ENCODE data around the gene ABHD12. TPM values are rescaled to one million over a fixed set of nuclear protein-coding genes. Genes with fewer than 3 reads are reported as not detected.

ABHD12 gene
- total RNA-seq, 1 donor from 2014 or later = 51.3 TPM

GRCh38 chr20:25361287-25361683, 29.4 kb downstream of the ABHD12 start:
- Mint-ChIP-seq H3K4me3 (ENCODE audit: low read depth) (no peak overlapping the region), H3K27me3 (no peaks in the 10 kb centered on the region), H3K4me1 (ENCODE audit: low read depth) (peaks cover 4% of the 10 kb centered on the region), H3K9me3 (ENCODE audit: low read depth) (peaks cover 2% of the 10 kb centered on the region), H3K36me3 (ENCODE audit: insufficient read depth) (peaks cover 4% of the 10 kb centered on the region), H3K27ac (peak overlapping the region; percentile 79)
- TF ChIP-seq, protein P1, sequence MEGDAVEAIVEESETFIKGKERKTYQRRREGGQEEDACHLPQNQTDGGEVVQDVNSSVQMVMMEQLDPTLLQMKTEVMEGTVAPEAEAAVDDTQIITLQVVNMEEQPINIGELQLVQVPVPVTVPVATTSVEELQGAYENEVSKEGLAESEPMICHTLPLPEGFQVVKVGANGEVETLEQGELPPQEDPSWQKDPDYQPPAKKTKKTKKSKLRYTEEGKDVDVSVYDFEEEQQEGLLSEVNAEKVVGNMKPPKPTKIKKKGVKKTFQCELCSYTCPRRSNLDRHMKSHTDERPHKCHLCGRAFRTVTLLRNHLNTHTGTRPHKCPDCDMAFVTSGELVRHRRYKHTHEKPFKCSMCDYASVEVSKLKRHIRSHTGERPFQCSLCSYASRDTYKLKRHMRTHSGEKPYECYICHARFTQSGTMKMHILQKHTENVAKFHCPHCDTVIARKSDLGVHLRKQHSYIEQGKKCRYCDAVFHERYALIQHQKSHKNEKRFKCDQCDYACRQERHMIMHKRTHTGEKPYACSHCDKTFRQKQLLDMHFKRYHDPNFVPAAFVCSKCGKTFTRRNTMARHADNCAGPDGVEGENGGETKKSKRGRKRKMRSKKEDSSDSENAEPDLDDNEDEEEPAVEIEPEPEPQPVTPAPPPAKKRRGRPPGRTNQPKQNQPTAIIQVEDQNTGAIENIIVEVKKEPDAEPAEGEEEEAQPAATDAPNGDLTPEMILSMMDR (IDR thresholded peaks at IDR 0.05; ENCODE audit: unreplicated experiment) = no peak
- no peak for DNase-seq (ENCODE audit: low spot score, unreplicated experiment)

DNA sequence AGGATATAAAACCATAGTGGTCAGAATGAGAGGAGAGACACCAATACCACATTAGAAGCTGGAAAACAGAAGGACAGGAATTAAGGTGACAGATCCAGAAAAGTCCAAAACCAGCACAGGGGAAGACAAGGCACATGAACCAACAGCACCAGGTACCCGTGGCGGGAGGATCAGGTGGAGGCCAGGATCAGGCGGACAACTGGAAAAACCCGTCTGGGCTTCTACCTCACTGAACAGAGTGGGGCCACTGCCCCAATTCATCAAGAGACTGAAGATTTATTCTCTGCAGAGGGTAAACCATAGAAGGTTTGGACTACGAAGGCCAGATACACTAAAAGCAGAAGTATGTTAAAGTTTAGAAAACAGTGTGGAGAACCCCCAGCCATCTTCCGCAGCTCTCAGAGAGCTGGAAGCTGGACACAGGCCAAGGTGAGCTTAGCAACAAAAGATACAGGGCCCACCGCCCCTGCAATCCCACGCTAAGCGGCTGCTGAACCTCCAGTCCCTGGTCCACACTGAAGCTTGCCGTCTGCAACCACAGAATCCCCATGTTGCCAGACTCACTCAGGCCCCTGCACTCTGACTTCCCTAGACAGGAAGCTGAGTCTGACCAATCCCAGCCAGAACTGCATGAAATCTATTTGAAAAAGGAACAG, 29.9 kb downstream of the ABHD12 start:
- H3K9me3 Mint-ChIP-seq (ENCODE audit: low read depth) = peaks cover 2% of the 10 kb centered on the region
- no peaks in the 10 kb centered on the region for H3K27me3 Mint-ChIP-seq
- peak overlapping the region; percentile 79 for H3K27ac Mint-ChIP-seq

GRCh38 chr20:25356271-25356933, 34.2 kb downstream of the ABHD12 start:
- peaks cover 11% of the 10 kb centered on the region for H3K4me1 Mint-ChIP-seq (ENCODE audit: low read depth)
- TF ChIP-seq, protein P1 (IDR thresholded peaks at IDR 0.05; ENCODE audit: unreplicated experiment) = no peak
- H3K4me3 Mint-ChIP-seq (ENCODE audit: low read depth) = no peak overlapping the region
- no peak for DNase-seq (ENCODE audit: low spot score, unreplicated experiment)
- peak overlapping the region; percentile 59 for H3K27ac Mint-ChIP-seq
- peaks cover 1% of the 10 kb centered on the region for H3K36me3 Mint-ChIP-seq (ENCODE audit: insufficient read depth)
- H3K27me3 Mint-ChIP-seq = no peaks in the 10 kb centered on the region
- H3K9me3 Mint-ChIP-seq (ENCODE audit: low read depth) = no peaks in the 10 kb centered on the region

More for the DNA sequence above, 29.9 kb downstream of the ABHD12 start:
- Mint-ChIP-seq H3K4me1 (ENCODE audit: low read depth) (peaks cover 4% of the 10 kb centered on the region), H3K36me3 (ENCODE audit: insufficient read depth) (peaks cover 4% of the 10 kb centered on the region), H3K4me3 (ENCODE audit: low read depth) (no peak overlapping the region)
- DNase-seq (ENCODE audit: low spot score, unreplicated experiment) = no peak
- TF ChIP-seq, protein P1 (IDR thresholded peaks at IDR 0.05; ENCODE audit: unreplicated experiment) = no peak

DNA sequence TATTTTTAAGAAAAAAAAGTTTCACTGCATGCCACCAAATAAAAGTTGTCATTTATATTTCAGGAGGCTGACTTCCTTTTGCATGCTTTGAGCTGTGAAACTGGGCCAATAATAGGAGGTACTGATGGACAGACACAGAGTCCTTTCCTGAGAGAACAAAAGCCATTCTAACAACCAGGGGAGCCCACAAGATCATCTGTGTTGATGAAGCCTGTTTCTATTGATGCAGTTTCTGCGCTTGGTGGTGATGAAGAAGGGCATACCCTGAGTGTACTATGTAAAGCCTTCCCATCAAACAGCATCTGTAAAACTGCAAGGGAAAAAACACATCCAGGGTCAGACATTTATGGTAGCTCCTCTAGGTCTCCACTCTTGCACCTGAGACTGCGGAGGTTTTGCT, 34.8 kb downstream of the ABHD12 start:
- no peaks in the 10 kb centered on the region for H3K36me3 Mint-ChIP-seq (ENCODE audit: insufficient read depth)
- TF ChIP-seq, protein P1 (IDR thresholded peaks at IDR 0.05; ENCODE audit: unreplicated experiment) = no peak
- H3K27ac Mint-ChIP-seq = no peak overlapping the region
- peaks cover 10% of the 10 kb centered on the region for H3K4me1 Mint-ChIP-seq (ENCODE audit: low read depth)
- no peaks in the 10 kb centered on the region for H3K27me3 Mint-ChIP-seq
- no peaks in the 10 kb centered on the region for H3K9me3 Mint-ChIP-seq (ENCODE audit: low read depth)
- DNase-seq (ENCODE audit: low spot score, unreplicated experiment) = no peak
- no peak overlapping the region for H3K4me3 Mint-ChIP-seq (ENCODE audit: low read depth)

GRCh38 chr20:25355011-25355595, 35.5 kb downstream of the ABHD12 start:
- H3K4me3 Mint-ChIP-seq (ENCODE audit: low read depth) = no peak overlapping the region
- DNase-seq (ENCODE audit: low spot score, unreplicated experiment) = no peak
- H3K36me3 Mint-ChIP-seq (ENCODE audit: insufficient read depth) = no peaks in the 10 kb centered on the region
- H3K9me3 Mint-ChIP-seq (ENCODE audit: low read depth) = no peaks in the 10 kb centered on the region
- TF ChIP-seq, protein P1 (IDR thresholded peaks at IDR 0.05; ENCODE audit: unreplicated experiment) = no peak
- H3K4me1 Mint-ChIP-seq (ENCODE audit: low read depth) = peaks cover 10% of the 10 kb centered on the region
- H3K27me3 Mint-ChIP-seq = no peaks in the 10 kb centered on the region
- H3K27ac Mint-ChIP-seq = peak overlapping the region; percentile 1
